Measurements from ENCODE around the gene ATXN2.

Gene ATXN2

DNA sequence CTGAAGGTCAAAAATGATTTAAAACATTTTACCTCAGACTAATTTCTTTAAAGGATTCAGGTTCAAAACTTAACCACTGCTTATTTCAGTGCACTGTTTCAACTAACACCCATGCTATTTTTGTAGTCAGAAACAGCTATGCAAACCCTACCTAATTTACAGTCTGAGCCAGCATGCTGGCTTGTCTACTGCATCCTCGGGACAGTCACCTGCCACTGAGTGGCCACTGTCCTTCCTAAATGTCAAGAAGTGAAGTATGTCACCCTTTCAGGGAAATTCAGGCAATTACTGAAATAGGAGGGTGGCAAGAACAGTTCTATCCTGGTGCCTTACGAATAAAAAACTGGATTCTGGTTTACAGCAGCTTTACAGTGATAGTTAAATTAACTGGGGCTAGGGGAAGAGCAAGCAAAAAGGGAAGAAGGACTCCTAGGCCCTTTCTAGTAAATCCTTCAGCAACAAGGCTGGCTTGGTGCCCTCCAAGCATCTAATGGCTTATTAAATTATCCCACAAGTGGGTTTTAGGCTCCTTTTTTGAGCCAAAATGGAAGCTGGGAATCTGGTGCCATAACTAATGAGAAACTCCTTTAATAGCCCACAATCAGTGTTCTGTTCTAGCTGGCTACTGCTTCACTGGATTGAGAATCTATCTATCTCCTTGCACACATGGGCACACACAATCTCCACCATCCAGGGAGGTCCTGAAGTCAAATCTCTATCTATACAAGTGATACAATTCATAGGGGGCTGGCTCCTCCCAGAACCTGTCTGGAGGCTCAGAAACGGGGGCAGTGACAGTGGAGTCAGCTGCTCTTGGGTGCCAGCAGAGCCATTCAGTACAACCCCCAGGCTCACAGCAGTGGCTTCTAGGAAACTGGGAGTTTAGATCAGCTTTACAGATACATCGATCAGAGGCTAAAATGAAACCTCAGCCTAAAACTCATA, 150.0 kb downstream of the ATXN2 start:
- H3K4me3 ChIP-seq (ENCODE audit: low read length): no peak overlapping the region
- no peak for DNase-seq (ENCODE audit: low read depth)
- TF ChIP-seq, protein P1, sequence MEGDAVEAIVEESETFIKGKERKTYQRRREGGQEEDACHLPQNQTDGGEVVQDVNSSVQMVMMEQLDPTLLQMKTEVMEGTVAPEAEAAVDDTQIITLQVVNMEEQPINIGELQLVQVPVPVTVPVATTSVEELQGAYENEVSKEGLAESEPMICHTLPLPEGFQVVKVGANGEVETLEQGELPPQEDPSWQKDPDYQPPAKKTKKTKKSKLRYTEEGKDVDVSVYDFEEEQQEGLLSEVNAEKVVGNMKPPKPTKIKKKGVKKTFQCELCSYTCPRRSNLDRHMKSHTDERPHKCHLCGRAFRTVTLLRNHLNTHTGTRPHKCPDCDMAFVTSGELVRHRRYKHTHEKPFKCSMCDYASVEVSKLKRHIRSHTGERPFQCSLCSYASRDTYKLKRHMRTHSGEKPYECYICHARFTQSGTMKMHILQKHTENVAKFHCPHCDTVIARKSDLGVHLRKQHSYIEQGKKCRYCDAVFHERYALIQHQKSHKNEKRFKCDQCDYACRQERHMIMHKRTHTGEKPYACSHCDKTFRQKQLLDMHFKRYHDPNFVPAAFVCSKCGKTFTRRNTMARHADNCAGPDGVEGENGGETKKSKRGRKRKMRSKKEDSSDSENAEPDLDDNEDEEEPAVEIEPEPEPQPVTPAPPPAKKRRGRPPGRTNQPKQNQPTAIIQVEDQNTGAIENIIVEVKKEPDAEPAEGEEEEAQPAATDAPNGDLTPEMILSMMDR (IDR thresholded peaks at IDR 0.05; ENCODE audit: insufficient read depth, low read depth, low read length, missing control alignments): no peak

DNA sequence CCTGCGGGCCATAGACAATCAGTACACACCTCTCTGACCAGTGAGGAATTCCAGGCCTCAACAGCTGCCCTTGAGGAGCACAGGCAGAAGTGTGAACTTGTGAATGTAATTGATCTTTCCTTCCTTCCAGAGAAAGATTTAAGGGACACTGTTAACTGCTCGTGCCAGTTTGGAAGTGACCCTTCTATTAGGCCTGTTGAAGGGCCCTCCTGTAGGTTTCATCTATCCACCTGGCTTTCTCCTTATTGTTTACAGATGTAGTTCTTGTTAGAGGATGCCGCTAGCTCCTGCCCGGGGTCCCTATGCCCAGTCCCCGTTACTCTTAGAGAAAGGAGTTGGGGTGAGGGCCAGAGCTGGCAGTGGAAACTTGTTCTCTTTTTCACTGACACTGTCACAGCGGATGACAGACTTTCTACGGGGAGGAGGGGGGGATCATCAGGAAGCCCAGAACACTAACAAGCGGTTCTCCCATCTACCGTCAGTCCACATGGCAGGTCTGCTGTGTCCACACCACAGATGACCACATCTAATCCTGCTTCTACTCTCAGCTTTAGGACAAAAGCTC, 150.8 kb downstream of the ATXN2 start:
- no peak overlapping the region for H3K4me3 ChIP-seq (ENCODE audit: low read length)
- no peak for DNase-seq (ENCODE audit: low read depth)
- TF ChIP-seq, protein P1 (IDR thresholded peaks at IDR 0.05; ENCODE audit: insufficient read depth, low read depth, low read length, missing control alignments): no peak

DNA sequence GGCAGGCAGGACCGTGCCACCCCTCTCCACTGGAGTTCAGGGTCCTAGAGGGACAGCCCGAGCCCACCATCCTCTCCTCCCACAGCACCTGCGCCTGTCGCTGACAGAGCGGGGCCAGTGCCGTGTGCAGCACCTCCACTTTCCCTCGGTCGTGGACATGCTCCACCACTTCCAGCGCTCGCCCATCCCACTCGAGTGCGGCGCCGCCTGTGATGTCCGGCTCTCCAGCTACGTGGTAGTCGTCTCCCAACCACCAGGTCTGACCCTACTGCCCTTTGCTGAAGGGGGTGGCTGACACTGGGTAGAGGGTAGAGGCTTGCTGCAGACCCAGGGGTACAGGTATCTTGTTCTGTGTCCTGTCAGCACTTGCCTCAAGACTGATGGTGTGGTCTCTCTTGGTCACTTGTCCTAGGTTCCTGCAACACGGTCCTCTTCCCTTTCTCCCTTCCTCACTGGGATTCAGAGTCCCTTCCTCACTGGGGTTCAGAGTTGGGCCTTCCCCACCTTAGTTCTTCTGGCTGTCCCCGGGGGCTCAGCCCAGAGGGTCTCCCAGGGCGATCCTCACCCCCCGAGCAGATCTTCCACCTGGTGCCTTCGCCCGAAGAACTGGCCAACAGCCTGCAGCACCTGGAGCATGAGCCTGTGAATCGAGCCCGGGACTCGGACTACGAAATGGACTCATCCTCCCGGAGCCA, 151.4 kb downstream of the ATXN2 start:
- no peak overlapping the region for H3K4me3 ChIP-seq (ENCODE audit: low read length)
- DNase-seq (ENCODE audit: low read depth): no peak
- TF ChIP-seq, protein P1 (IDR thresholded peaks at IDR 0.05; ENCODE audit: insufficient read depth, low read depth, low read length, missing control alignments): no peak

DNA sequence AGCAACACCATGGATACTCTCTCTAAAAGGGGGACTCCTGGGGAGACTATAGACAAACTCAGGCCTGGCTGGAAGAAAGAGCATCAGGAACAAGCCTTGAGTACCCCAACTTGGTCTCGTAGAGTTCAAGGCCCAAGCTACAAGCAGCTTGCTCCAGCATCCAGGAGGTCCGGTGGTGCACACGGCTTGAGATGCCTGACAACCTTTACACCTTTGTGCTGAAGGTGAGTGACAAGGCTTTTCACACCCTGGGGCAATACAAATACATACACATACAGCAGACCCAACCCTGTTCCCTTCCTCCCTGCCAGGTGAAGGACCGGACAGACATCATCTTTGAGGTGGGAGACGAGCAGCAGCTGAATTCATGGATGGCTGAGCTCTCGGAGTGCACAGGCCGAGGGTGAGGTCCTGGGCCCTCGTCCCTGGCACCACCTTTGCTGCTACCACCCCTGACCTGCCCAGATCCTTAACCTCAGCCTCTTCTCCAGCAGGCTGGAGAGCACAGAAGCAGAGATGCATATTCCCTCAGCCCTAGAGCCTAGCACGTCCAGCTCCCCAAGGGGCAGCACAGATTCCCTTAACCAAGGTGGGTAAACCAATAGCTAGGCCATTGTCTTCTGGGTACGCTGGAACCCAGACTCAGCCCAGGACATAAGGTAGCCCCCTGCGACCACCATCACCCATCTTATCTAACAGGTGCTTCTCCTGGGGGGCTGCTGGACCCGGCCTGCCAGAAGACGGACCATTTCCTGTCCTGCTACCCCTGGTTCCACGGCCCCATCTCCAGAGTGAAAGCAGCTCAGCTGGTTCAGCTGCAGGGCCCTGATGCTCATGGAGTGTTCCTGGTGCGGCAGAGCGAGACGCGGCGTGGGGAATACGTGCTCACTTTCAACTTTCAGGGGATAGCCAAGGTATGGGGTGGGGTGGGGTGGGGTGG, 152.2 kb downstream of the ATXN2 start:
- DNase-seq (ENCODE audit: low read depth): no peak
- TF ChIP-seq, protein P1 (IDR thresholded peaks at IDR 0.05; ENCODE audit: insufficient read depth, low read depth, low read length, missing control alignments): no peak
- H3K4me3 ChIP-seq (ENCODE audit: low read length): no peak overlapping the region

DNA sequence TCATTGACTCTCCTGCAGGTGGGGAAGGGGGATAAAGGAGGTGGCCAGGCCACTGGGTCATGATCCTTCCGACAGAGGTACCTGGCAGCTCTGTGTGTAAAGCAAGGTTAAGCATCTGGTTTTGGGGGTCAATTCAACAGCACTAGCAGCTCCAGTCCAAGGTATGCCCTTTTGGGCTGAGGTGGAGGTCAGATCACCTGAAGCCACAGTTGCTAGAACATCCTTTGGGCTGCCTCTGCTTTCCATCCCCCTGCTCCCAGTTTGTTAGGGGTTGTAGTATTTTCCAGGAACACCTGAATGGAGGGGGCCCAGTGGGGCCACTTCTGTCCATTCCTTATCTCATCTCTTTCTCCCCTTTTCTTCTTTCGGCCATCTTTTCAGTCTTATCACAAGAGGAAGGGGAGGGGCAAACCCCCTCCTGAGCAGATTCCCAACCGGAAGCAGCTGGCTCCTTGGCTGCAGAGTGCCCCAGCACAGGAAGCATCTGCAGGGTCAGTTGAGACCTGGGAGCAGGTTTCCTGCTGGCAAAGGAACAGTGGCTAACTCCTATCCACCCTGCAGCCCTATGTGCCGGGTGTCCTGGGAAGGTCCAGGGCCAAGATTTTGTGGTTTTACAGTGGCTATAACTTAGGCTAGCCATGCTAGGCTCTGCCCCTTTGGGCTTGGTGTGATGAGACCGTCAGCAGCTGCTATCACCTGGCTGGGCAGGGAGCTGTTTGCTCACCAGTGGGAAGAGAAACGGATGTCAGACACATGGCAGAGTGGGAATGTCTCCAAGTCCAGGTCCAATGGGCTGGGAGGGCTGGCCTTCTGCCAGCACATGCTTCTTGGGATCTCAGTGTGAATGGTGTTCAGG, 153.2 kb downstream of the ATXN2 start:
- DNase-seq (ENCODE audit: low read depth): no peak
- H3K4me3 ChIP-seq (ENCODE audit: low read length): no peak overlapping the region
- TF ChIP-seq, protein P1 (IDR thresholded peaks at IDR 0.05; ENCODE audit: insufficient read depth, low read depth, low read length, missing control alignments): no peak
